HEK293 (cell line): Measurements from ENCODE around the gene TBX1.

Experiments used
- CTCF ChIA-PET: fragments of 350-600 bp; formaldehyde crosslinking; extraction: SDS; loops from one replicate; lab custom pipeline; 2021; ENCODE audit warnings: antibody characterized with exemption; lab: Yijun Ruan, JAX
- POLR2A ChIA-PET: fragments of 300-600 bp; formaldehyde crosslinking; extraction: SDS; loops from one replicate; lab custom pipeline; 2020; ENCODE audit warnings: antibody characterized with exemption, inconsistent platforms; lab: Yijun Ruan, JAX
- H3K27ac ChIP-seq: fragments of 200-500 bp; sonication (Bioruptor generic); 2 replicates; pipeline ENCODE4 v1.5.1; 2014; ENCODE audit warnings: low read depth, low read length, control low read depth, inconsistent platforms; ENCODE audit errors: extremely low read depth
- H3K36me3 ChIP-seq, 2 experiments: fragments of 200-500 bp in 1 of 2; sonication (Bioruptor generic) in 1 of 2; 1 replicate in 1 of 2; 2 replicates in 1 of 2; pipeline ENCODE4 v1.5.1; 2014 to 2017; ENCODE audit warnings: inconsistent platforms in 2 of 2, low read length in 2 of 2; ENCODE audit not compliant: control insufficient read depth in 2 of 2, insufficient read depth in 1 of 2
- H3K4me1 ChIP-seq: fragments of 200-500 bp; sonication (Bioruptor generic); 2 replicates; pipeline ENCODE4 v1.5.1; 2014; ENCODE audit warnings: mild to moderate bottlenecking, low read length, inconsistent platforms; ENCODE audit not compliant: control insufficient read depth, insufficient read depth
- H3K4me3 ChIP-seq: 2 replicates; pipeline ENCODE4 v1.5.1; 2011; ENCODE audit warnings: low read depth, mild to moderate bottlenecking, control low read depth, low read length, moderate library complexity
- H3K9me3 ChIP-seq: fragments of 200-500 bp; sonication (Bioruptor generic); 2 replicates; pipeline ENCODE4 v1.5.1; 2014; ENCODE audit warnings: low read depth, low read length, inconsistent platforms; ENCODE audit not compliant: control insufficient read depth, insufficient read depth
- HOXC10 ChIP-seq: sonication (generic); formaldehyde crosslinking; IDR thresholded peaks from 2 replicates; pipeline ENCODE4 v1.8.1; 2023; ENCODE audit warnings: mild to moderate bottlenecking, missing genetic modification reagents
- KLF8 ChIP-seq: fragments of 450-650 bp; formaldehyde crosslinking; IDR thresholded peaks from 2 replicates; pipeline ENCODE4 v1.5.1; 2016; ENCODE audit warnings: missing biosample characterization, missing genetic modification characterization
- MYNN ChIP-seq: fragments of 450-650 bp; formaldehyde crosslinking; IDR thresholded peaks from 2 replicates; pipeline ENCODE4 v1.5.1; 2016; ENCODE audit warnings: missing biosample characterization, missing genetic modification characterization, borderline replicate concordance
- RBAK ChIP-seq: fragments of 450-650 bp; formaldehyde crosslinking; IDR thresholded peaks from 2 replicates; pipeline ENCODE4 v1.5.1; 2016; ENCODE audit warnings: missing biosample characterization, missing genetic modification characterization
- ZBTB7A ChIP-seq: fragments of 450-650 bp; formaldehyde crosslinking; IDR thresholded peaks from 2 replicates; pipeline ENCODE4 v1.5.1; 2016; ENCODE audit warnings: low read depth, missing biosample characterization, missing genetic modification characterization
- ZNF140 ChIP-seq: fragments of 450-650 bp; formaldehyde crosslinking; IDR thresholded peaks from 2 replicates; pipeline ENCODE4 v1.5.1; 2016; ENCODE audit warnings: missing biosample characterization, missing genetic modification characterization
- ZNF155 ChIP-seq: fragments of 450-650 bp; formaldehyde crosslinking; IDR thresholded peaks from 2 replicates; pipeline ENCODE4 v1.5.1; 2016; ENCODE audit warnings: missing biosample characterization, missing genetic modification characterization
- ZNF16 ChIP-seq: fragments of 450-650 bp; formaldehyde crosslinking; IDR thresholded peaks from 2 replicates; pipeline ENCODE4 v1.5.1; 2016; ENCODE audit warnings: low read depth, missing biosample characterization, missing genetic modification characterization
- ZNF274 ChIP-seq, 2 experiments: fragments of 200-500 bp in 1 of 2; fragments of 450-650 bp in 1 of 2; sonication (Bioruptor generic) in 1 of 2; formaldehyde crosslinking in 1 of 2; IDR thresholded peaks; 2 replicates each; pipeline versions ENCODE4 v1.5.1 to v1.6.1; 2014 to 2016; ENCODE audit warnings: borderline replicate concordance in 1 of 2, inconsistent platforms in 1 of 2, low read length in 1 of 2, missing biosample characterization in 1 of 2, missing genetic modification characterization in 1 of 2
- ZNF366 ChIP-seq: fragments of 450-650 bp; formaldehyde crosslinking; conservative IDR thresholded peaks from 2 replicates; pipeline ENCODE4 v1.5.1; 2016; ENCODE audit warnings: missing biosample characterization, missing genetic modification characterization
- ZNF391 ChIP-seq: fragments of 450-650 bp; formaldehyde crosslinking; IDR thresholded peaks from 2 replicates; pipeline ENCODE4 v1.5.1; 2016; ENCODE audit warnings: low read depth, missing biosample characterization, missing genetic modification characterization, borderline replicate concordance
- ZNF501 ChIP-seq: fragments of 450-650 bp; formaldehyde crosslinking; IDR thresholded peaks from 2 replicates; pipeline ENCODE4 v1.5.1; 2016; ENCODE audit warnings: missing biosample characterization, missing genetic modification characterization
- ZNF521 ChIP-seq: fragments of 450-650 bp; formaldehyde crosslinking; IDR thresholded peaks from 2 replicates; pipeline ENCODE4 v1.5.1; 2017; ENCODE audit warnings: missing biosample characterization, mild to moderate bottlenecking, missing genetic modification characterization
- ZNF544 ChIP-seq: fragments of 450-650 bp; formaldehyde crosslinking; IDR thresholded peaks from 2 replicates; pipeline ENCODE4 v1.5.0; 2017; ENCODE audit warnings: missing biosample characterization, missing genetic modification characterization
- ZNF549 ChIP-seq: fragments of 450-650 bp; IDR thresholded peaks from 2 replicates; pipeline ENCODE4 v1.5.1; 2018; ENCODE audit warnings: missing biosample characterization, missing genetic modification characterization, mild to moderate bottlenecking, inconsistent platforms, moderate library complexity
- ZNF561 ChIP-seq: fragments of 450-650 bp; IDR thresholded peaks from 2 replicates; pipeline ENCODE4 v1.5.1; 2018; ENCODE audit warnings: missing biosample characterization, missing genetic modification characterization, borderline replicate concordance
- ZNF585B ChIP-seq: fragments of 450-650 bp; formaldehyde crosslinking; IDR thresholded peaks from 2 replicates; pipeline ENCODE4 v1.5.1; 2016; ENCODE audit warnings: missing biosample characterization, missing genetic modification characterization
- ZNF785 ChIP-seq: fragments of 450-650 bp; formaldehyde crosslinking; IDR thresholded peaks from 2 replicates; pipeline ENCODE4 v1.5.1; 2016; ENCODE audit warnings: missing biosample characterization, missing genetic modification characterization
- ZNF843 ChIP-seq: fragments of 450-650 bp; formaldehyde crosslinking; IDR thresholded peaks from 2 replicates; pipeline ENCODE4 v1.5.1; 2016; ENCODE audit warnings: missing biosample characterization, missing genetic modification characterization
- TF ChIP-seq, protein P1 (sequence below): fragments of 450-650 bp; formaldehyde crosslinking; IDR thresholded peaks from 2 replicates; pipeline ENCODE4 v1.5.1; 2016; ENCODE audit warnings: missing biosample characterization, missing genetic modification characterization
- TF ChIP-seq, protein P2 (sequence below): fragments of 450-650 bp; formaldehyde crosslinking; IDR thresholded peaks from 2 replicates; pipeline ENCODE4 v1.5.1; 2016; ENCODE audit warnings: missing biosample characterization, missing genetic modification characterization
- TF ChIP-seq, protein P3 (sequence below): fragments of 450-650 bp; formaldehyde crosslinking; IDR thresholded peaks from 2 replicates; pipeline ENCODE4 v1.5.1; 2016; ENCODE audit warnings: missing biosample characterization, missing genetic modification characterization
- TF ChIP-seq, protein P4 (sequence below): fragments of 450-650 bp; formaldehyde crosslinking; IDR thresholded peaks from 2 replicates; pipeline ENCODE4 v1.5.1; 2017; ENCODE audit warnings: missing biosample characterization, missing genetic modification characterization

The TBX1 gene

DNA sequence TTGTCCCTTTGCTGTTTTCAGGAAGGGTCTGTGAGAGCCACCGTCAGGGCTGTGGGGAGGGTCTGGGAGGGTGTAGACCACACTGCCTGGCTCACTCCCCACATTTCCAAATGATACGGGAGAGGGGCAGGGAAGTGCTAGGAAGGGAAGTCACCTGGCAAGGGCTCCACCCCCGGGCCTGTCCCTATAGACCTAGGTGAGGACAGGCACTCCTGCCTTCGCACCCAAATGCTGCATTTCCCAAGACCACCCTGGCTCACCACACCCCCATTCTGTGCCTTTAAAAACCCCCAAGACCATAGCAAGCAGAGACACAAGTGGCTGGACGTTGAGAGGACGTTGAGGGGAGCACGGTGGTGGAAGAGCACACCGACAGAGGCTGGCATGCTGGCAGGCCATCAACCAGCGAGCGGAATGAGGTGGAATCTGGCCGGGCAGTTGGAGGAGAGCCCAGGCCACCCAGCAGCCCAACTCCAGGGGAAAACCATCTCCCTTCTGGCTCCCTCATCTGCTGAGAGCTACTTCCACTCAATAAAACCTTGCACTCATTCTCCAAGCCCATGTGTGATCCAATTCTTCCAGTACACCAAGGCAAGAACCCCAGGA lies 48.4 kb downstream of the TBX1 start:
- no peak overlapping the region for H3K27ac ChIP-seq
- TF ChIP-seq RBAK (tag by site-specific recombination) (no peak), ZNF785 (no peak), ZBTB7A (tag by site-specific recombination) (no peak)
- TF ChIP-seq, protein P1, sequence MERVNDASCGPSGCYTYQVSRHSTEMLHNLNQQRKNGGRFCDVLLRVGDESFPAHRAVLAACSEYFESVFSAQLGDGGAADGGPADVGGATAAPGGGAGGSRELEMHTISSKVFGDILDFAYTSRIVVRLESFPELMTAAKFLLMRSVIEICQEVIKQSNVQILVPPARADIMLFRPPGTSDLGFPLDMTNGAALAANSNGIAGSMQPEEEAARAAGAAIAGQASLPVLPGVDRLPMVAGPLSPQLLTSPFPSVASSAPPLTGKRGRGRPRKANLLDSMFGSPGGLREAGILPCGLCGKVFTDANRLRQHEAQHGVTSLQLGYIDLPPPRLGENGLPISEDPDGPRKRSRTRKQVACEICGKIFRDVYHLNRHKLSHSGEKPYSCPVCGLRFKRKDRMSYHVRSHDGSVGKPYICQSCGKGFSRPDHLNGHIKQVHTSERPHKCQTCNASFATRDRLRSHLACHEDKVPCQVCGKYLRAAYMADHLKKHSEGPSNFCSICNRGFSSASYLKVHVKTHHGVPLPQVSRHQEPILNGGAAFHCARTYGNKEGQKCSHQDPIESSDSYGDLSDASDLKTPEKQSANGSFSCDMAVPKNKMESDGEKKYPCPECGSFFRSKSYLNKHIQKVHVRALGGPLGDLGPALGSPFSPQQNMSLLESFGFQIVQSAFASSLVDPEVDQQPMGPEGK, result no peak
- TF ChIP-seq, all 188 proteins: peak for 0
- Histone ChIP-seq H3K36me3 (peaks cover 0 to 12% of the 10 kb centered on the region in 2 experiments; a peak in 1 of 3 replicates), H3K4me3 (no peak overlapping the region), H3K9me3 (no peaks in the 10 kb centered on the region), H3K4me1 (peaks cover 3% of the 10 kb centered on the region)
- POLR2A ChIA-PET, result no interaction called here
- CTCF ChIA-PET, result interaction anchor here (0.6 kb wide), 2 partner anchors 19 to 85 kb away, joined by 3 to 4 read pairs; no protein-coding TSS in a partner anchor

DNA sequence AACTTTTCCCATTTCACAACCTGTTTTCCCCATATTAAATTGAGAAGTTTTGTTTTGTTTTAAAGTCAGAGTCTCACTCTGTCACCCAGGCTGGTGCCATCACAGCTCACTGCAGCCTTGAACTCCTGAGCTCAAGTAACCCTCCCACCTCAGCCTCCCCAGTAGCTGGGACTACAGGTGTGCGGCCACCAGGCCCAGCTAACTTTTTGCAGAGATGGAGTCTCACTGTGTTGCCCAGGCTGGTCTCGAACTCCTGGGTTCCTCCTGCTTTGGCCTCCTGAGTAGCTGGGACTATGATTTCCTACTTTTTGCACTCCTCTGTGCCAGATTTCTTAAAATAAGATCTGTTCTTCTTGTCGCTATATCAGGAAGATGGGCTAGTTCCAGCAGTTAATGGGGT lies 49.2 kb downstream of the TBX1 start:
- Histone ChIP-seq H3K36me3 (peaks cover 0 to 17% of the 10 kb centered on the region in 2 experiments; a peak in 1 of 3 replicates), H3K9me3 (no peaks in the 10 kb centered on the region), H3K4me3 (no peak overlapping the region), H3K27ac (no peak overlapping the region), H3K4me1 (peaks cover 3% of the 10 kb centered on the region)
- POLR2A ChIA-PET, result no interaction called here
- CTCF ChIA-PET, result interaction anchor here (0.6 kb wide), 1 partner anchor 86 kb away, joined by 4 read pairs; no protein-coding TSS in a partner anchor
- TF ChIP-seq ZNF501 (tag by site-specific recombination), result no peak
- no peak for TF ChIP-seq ZNF549 (tag by site-specific recombination)
- no peak for TF ChIP-seq ZNF843 (tag by site-specific recombination)
- TF ChIP-seq ZNF274 (IDR thresholded peaks at IDR 0.05; ENCODE audit: low read length), result no peak
- no peak for TF ChIP-seq ZNF274 (tag by site-specific recombination; IDR thresholded peaks at IDR 0.05; ENCODE audit: borderline replicate concordance)
- no peak for TF ChIP-seq ZNF140 (tag by site-specific recombination)
- TF ChIP-seq ZNF391 (tag by site-specific recombination), result no peak
- TF ChIP-seq, protein P2, sequence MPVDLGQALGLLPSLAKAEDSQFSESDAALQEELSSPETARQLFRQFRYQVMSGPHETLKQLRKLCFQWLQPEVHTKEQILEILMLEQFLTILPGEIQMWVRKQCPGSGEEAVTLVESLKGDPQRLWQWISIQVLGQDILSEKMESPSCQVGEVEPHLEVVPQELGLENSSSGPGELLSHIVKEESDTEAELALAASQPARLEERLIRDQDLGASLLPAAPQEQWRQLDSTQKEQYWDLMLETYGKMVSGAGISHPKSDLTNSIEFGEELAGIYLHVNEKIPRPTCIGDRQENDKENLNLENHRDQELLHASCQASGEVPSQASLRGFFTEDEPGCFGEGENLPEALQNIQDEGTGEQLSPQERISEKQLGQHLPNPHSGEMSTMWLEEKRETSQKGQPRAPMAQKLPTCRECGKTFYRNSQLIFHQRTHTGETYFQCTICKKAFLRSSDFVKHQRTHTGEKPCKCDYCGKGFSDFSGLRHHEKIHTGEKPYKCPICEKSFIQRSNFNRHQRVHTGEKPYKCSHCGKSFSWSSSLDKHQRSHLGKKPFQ (tag by site-specific recombination), result no peak
- TF ChIP-seq ZNF521 (tag by site-specific recombination), result no peak
- TF ChIP-seq ZNF585B (tag by site-specific recombination), result no peak
- no peak for TF ChIP-seq KLF8 (tag by site-specific recombination)
- no peak for TF ChIP-seq HOXC10
- TF ChIP-seq ZNF16, result no peak
- TF ChIP-seq ZNF366 (tag by site-specific recombination), result no peak
- TF ChIP-seq MYNN, result no peak
- no peak for TF ChIP-seq ZNF544
- TF ChIP-seq, protein P3, sequence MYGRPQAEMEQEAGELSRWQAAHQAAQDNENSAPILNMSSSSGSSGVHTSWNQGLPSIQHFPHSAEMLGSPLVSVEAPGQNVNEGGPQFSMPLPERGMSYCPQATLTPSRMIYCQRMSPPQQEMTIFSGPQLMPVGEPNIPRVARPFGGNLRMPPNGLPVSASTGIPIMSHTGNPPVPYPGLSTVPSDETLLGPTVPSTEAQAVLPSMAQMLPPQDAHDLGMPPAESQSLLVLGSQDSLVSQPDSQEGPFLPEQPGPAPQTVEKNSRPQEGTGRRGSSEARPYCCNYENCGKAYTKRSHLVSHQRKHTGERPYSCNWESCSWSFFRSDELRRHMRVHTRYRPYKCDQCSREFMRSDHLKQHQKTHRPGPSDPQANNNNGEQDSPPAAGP, result no peak
- TF ChIP-seq ZNF155, result no peak
- TF ChIP-seq ZNF561 (tag by site-specific recombination), result no peak
- TF ChIP-seq, protein P4, sequence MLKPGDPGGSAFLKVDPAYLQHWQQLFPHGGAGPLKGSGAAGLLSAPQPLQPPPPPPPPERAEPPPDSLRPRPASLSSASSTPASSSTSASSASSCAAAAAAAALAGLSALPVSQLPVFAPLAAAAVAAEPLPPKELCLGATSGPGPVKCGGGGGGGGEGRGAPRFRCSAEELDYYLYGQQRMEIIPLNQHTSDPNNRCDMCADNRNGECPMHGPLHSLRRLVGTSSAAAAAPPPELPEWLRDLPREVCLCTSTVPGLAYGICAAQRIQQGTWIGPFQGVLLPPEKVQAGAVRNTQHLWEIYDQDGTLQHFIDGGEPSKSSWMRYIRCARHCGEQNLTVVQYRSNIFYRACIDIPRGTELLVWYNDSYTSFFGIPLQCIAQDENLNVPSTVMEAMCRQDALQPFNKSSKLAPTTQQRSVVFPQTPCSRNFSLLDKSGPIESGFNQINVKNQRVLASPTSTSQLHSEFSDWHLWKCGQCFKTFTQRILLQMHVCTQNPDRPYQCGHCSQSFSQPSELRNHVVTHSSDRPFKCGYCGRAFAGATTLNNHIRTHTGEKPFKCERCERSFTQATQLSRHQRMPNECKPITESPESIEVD, result no peak
